ENCODE measurements around the gene SPTBN2.

Gene SPTBN2

DNA sequence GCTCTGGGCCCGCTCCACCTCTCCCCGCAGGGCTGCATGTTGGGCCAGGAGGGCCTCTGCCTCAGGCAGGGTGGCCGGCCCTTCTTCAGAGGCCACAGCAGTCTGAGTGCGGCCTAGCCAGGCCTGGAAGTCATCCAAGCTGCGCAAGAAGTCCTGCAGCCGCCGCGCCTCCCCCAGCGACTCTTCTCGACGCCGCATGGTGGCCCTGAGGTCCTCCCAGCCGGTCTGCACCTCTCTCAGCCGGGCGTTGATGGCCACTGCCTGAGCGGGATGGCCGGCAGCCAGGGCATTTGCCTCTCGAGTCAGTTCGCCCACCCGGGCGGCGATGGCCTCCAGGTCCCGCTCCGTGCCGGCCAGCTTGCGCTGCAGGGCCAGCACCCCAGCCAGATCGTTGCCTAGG is 28.3 kb downstream of the SPTBN2 start:
- no peak for DNase-seq

DNA sequence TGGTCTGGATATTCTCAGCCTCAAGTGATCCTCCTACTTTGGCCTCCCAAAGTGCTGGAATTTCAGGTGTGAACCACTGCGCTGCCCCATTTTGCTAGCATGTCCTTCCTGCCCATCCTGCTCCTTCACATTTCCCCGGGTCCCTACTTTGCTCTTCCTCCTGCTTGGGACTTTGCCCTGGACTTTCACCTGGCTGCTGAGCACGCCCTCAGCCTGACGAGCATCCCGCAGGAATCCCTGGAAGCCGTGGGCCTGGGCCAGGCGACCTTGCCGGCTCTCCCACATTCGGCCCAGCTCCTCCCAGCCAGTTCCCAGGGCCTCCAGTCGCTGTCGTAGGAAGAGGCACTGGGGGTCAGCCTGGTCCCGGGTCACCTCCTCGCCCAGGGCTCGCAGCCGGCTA is 28.7 kb downstream of the SPTBN2 start:
- DNase-seq, result no peak

DNA sequence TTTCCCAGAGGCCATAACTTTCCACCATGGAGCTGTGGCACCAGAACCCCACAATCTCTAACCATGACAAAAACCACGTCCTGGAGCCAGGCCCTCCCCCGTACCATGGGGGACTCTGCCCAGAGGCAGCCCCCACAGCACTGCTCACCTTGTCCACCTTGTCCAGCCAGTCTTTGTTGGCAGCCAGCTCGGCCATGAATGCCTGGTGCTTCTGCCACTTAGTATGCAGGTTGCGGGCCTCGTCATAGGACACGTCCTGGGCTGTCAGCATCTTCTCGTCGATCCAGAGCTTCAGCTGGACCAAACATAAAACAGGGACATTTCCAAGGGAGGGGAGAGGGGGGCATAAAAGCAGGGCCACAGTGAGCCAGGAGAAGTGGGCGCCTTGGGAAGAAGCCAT is 30.5 kb downstream of the SPTBN2 start:
- no peak for DNase-seq

DNA sequence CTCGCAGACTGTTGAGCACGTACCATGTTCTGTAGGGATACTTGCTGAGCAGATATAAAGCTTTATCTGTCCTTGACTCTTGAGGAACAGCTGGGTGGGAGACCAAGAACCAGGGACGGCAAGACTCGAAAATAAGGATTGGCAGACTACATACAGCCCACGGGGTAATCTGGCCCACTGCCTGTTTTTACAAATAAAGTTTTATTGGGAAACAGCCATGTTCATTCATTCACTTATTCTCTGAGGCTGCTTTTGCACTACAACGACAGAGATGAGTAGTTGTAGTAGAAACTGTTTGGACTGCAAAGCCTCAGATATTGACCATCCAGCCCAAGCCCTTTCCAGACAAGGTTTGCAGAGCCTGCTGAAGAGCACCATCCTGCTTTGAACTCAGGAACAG is 31.0 kb downstream of the SPTBN2 start:
- no peak for DNase-seq

DNA sequence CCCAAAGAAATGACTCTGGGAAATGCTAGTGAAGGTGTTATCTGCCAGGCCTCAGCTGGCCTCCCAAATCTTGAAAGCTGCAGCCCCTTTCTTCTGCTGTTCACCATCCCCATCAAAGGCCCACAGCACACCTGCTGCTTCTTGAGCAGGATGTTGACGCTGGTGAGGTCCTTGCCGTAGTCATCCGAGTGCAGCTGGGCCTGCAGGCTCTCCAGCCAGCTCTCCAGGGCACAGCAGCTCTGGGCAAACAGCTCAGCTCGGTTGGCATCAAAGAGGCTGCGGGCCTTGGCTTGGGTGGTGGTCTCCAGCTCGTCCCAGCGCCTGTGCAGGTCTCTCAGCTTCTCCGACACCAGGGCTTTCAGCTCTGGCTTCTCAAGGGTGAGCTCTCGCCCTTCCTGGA is 32.9 kb downstream of the SPTBN2 start:
- no peak for DNase-seq

DNA sequence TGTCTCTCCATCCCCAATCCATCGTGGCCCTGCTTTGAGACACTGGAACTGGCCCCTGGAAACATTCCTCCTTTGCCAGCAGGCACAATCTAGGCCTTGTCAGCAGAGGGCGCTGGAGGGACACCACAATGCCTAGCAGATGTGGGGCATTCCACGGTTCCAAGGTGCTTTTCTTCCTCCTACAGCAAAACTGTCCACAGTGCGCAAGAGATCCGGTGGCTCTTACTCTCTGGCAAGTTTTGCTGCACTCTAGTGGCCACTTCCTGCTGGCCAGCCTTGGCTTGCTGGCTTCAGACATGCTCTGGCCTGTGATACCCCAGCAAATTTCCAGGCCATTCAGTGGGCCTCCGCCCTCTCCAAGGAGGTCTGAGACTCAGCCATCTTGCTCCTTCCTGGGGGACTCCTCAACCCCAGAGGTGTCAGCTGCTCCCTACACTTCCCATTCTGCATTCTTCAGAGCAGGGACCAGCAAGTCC is 34.2 kb downstream of the SPTBN2 start:
- DNase-seq, result peak; percentile 84

DNA sequence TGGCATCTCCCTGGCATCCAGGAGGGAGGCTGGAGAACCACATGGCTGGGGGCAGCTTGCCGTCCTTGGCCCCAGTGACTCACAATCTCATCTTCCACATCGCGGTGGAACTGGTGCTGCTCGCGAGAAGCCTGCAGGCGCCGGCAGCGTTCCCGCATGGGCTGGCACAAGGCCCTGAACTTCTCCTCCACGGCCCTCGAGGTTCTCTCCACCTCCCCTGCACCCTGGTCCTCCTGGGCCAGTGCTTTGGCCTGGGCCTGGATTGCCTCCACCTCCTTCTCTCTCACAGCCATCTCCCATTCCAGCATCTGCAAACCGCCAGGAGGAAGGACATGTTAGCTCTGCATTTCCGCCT is 35.0 kb downstream of the SPTBN2 start:
- DNase-seq, result no peak

DNA sequence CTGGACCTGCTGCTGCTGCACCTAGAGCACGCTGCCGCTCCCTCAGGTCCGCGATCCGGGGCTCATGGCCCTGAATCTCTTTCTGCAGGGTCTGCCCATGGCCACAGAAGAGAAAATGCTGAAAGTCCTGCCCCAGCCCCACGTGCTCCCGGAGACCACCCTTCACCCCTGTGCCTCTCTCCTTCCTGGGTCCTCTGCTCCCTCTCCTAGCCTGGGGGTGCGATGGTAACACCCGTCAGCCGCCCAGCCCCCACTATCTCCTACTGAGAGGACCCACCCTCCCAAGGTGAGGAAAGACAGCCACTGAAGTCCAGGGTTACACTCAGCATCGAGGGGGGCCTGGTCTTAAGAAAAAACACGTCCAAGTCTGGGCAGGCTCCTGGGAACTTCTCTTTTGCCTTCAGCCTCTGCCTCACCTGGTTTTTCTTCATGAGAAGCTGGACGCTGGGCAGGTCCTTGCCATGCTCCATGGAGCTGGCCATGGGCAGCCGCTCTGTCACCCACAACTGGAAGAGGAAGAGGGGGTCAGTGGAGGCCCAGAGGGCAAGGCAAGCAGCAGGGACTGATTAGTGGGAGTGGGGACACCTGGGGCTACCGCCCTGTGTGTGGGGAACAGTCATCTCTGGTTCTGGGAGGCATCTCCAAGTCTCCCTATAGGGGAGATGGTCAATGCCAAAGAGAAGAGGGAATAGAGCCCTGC is 35.5 kb downstream of the SPTBN2 start:
- DNase-seq, result no peak

DNA sequence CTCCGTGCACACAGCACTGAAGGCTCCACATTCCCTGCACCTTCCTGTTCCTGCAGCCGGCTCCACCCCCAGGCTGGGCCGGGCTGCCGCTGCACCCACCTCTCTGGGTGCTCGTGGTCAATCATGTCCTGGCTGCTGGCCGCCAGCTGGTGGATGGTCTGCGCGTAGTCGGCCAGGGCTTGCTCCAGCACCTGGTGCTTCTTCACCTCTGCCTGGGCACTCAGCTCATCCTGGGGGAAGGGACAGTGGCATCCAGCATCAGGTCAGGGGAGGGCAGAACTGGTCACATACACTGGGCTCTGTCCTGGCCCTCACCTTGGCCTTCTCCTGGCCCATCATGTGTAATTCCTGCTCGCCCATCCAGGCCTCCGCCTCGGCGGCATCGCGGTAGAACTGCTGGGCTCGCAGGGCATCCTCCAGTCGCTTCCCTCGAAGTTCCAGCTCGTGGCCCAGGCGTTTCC is 36.1 kb downstream of the SPTBN2 start:
- DNase-seq, result no peak

DNA sequence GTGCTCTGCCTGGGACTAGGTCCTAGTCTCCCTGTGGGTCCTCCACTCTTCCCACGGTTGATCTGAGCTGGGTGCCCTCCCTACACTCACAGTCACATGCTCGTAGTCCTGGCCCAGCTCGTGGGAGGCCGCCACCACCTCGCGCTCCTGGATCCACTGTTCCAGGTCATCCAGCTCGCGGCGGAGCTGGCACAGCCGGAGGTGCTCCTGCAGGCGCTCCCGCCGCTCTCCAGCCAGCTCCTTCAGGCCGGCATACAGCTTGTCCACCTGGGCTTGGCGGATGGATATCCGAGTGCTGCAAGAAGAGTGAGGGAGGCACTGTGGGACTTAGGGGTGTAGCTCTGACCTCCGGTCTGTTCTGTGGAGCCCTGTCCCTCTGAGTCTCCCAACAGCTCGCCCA is 36.6 kb downstream of the SPTBN2 start:
- no peak for DNase-seq

DNA sequence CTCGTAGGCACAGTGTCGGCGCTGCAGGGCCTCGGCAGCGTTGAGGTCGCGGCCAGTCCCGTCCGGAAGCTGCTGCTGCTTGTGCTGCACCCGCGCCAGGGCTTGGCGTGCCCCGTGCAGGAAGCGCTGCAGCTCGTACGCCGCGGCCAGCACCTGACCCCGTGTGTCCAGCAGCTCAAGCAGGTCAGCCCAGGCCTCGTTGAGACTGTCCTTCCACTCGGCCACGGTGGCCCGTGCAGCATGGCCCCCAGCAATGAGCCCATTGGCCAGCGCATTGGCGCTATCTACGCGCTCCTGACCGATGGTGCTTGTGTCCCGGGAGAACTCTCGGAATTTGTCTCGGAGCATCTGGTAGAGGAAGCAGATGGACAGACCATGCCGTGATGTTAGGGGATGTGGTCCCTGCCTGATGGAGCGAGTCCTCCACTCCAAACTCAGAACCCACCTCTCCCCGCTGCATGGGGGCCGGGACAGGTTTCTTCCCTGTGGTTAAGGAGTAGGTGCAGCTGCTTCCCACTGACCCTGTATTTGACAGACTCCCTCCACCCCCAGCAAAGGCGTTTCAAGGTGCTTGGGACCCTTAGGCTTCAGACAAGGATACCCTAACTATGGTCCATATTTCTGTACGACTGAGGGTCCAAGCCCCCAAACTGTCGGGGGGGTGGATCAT is 37.6 kb downstream of the SPTBN2 start:
- no peak for DNase-seq

DNA sequence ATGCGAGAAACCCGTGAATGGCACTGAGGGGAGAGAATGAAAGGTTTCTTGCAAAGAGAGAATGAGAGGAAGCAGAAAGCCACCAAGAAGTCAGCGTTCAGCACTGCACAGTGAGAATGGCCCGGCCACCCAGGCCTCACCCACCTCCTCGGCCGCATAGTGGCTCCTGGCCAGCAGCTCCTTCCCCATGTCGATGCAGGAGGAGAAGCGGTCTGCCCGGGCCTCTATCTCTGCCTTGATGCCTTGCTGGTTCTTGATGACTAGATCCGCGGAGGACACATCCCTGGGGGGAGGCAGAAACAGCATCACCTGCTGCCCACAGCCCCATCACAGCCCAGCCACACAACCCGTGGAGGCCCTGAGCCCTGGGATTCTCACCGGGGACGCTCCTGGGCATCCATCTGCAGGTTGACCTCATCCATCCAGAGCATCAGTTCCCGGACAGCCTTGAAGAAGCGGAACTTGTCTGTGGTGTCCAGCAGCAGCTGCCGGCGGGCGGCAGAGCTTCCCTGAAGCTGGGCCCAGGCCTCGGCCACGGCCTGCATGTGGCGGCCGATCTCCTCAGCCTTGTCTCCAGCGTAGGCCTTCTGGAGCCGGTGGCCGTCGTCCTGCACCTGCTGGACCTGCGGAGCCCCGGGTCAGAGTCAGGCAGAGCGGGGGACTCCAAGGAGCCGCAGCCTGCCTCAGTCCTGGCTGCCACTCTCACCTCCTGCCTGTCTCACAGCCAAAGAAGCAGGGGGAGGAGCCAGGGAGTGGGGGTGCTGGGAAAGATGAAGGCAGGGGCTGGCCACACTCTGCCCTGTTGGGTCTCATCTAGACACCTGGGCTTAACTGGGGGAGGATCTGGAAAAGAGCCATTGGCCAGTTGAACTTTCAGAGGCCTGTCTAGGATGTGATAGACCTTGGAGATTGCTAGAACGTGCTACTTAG is 39.1 kb downstream of the SPTBN2 start:
- DNase-seq, result no peak

DNA sequence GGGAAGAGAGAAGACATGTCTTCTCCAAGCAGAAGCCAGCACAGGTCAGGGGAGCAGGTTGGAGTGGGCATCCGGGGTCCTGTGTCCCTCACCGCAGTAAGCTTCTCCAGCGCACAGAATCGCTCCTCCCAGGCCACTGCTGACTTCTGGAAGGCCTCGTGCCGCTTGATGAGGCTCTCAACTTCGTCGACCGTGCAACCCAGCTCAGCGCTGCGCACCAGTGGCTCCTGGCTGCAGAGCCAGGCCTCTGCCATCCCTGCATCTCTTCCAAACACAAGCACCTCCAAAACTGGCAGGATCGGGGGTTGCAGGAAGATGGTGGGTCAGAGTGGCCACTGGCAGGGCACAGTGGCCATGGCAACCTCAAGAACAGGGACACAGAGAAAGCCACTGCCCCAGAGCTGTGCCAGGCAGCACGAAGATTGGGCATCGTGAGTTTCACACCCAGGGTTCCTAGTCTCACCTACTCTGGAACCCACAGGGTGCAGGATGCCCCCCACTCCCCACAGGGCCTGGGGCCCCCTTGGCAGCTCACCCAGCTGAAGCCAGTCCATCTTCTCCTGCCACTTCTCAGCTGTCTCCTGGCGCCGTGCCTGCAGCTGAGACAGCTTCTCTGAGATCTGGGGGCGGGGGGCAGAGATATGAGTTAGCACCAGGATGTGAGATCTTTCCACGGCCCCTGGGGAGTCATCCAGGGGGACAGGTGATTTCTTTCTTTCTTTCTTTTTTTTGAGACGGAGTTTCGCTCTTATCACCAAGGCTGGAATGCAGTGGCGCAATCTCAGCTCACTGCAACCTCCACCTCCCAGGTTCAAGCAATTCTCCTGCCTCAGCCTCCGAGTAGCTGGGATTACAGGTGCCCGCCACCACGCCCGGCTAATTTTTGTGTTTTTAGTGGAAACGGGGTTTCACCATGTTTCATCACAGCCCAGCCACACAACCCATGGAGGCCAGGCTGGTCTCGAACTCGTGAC is 40.2 kb downstream of the SPTBN2 start:
- no peak for DNase-seq

DNA sequence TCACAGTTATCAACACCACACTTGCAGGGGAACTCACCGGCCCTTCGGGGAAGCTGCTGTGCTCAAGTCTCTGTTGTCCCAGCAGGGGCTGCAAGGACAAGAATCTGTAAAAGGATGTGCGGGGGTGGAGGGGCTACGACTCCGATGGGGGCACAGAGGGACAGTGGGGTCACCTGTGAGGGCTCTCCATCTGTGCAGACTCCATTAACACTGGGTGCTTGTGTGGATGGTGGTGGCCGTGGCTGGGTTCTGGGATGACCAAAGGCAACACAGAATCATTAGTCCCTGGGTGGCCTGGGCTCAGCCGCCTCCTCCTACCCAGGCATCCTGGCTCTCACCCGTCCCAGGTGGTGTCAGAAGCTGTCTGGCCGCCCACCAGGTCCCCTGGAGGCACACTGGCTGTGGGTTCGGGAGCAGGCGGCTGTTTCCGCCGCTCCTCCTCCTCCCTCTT is 41.2 kb downstream of the SPTBN2 start:
- DNase-seq, result no peak

DNA sequence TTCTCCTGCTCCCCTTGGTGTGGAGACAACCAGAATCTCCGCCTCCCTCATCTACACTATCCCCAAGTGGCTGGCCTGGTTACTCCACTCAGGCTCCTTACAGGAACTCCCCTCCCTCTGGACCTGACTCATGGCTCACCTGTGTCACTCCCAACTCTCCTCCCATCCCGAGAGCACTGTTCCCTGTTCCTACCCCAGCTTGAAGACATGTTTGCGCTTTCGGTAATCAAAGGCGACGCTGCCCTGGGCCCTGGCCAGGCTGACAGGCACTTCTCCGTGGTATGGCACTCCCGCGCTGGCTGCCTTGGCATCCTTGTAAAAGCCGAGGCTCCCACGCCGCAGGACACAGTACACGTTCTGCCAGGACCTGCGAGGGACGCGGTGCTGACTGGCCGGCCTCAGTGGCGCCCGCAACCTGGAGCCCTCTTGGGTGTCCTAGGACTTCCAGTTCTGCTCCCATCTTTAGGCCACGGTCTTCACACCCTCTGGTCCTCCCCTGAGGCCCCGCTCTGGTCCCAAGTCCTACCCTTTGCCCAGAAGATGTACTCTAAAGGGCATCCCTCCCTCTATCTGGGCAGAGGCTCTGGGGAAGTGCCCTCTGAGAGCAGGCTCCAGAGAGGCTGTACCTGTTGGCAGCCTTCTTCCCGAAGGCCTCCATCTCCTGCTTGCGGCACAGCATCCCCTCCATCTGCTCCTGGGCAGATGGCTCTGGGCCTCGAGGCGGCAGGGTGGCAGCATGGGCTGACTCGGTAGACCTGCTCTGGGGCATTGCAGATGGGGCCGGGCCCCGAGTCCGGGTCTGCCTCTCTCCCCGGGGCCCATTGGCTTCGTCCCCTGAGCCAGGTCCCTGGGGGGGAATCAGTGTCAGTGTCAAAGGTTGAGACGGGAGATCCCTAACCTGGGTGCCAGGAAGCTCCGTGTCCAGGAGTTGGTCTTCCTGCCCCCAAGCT is 41.9 kb downstream of the SPTBN2 start:
- no peak for DNase-seq

DNA sequence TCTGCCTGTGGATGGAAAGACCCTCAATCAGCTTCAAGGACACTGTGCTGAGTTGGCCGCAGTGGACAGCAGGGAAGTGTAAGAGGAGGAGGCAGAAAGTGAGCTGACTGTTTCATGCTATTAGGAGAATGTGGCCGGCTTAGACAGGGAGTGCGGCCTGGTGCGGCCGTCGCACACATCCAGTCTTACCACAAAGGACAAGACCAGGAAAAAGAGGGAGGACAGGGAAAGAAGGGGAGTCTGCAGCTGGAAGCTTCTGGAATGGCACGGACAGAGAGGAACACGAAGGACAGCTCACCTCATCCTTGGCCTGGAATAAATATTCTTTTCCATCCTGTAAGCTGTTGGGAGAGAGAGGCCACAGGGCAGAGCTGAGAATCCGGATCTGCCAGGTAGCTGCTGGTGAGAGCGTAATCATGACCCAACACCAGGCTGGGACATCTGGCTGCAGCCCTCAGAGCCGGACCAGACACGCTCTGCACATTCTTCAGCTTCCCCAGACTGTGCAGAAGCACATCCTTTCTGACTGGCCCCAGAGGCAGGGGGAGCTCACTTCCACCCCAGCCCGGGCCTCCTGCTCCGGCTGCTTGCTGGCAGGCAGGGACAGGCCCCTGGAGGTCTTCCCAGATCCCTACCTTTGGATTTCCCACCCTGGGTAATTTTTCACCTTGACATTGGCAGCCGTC is 42.8 kb downstream of the SPTBN2 start:
- DNase-seq, result no peak

DNA sequence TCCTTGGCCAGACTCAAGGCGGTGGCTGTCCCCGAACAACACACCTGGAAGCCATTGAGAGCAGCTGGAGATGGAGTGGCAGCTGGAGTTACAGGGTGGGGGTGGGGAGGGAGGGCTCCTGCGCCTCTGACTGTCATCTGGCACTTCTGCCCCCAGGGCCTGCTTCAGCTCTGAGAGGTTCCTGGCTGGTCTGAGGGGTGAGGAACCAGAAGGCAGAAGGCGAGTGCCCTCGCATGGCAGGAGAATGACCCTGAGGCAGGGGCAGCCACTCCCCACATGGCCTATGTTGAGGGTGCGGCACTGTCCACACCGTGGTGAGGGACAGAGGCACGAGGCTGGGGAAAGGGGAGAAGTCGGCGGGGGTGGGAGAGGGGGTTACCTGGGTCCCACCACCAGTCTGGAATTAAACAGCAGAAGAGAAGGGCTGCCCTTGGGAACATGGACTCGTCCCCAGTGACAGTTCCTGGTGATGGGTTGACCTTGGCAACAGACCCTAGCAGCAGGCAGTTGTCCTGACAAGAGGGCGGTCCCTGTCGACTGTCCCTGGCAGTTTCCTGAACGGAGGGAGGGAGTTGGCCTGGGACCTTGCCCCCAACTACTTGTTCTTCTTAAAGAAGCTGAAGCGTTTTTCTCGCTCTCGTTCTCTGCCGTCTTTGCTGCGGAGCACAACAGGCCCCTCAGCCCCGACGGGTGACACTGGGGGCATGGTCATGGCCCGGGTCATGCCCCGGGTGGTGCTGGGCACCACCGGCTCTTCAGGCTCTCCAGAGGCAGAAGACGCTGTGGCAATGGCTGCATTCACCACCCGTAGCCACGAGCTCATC is 43.5 kb downstream of the SPTBN2 start:
- no peak for DNase-seq

DNA sequence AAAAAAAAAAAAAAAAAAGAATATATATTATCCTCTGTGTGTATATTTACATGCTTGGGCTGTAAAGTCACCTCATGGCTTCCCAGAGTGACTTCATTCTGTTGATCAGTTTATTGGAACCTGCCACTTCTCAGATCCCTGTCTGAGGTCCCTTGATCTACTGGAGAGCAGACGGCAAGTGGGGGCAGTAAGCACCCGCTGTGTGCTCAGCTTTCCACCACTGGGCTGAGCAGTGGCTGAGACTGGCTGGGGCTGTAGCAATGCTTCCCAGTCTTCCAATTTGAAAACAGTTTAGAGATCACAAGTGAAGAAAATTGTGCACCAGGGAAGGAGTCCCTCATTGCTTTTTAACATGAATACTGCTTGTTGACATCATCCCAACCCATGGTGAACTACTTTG is 44.4 kb downstream of the SPTBN2 start:
- no peak for DNase-seq

DNA sequence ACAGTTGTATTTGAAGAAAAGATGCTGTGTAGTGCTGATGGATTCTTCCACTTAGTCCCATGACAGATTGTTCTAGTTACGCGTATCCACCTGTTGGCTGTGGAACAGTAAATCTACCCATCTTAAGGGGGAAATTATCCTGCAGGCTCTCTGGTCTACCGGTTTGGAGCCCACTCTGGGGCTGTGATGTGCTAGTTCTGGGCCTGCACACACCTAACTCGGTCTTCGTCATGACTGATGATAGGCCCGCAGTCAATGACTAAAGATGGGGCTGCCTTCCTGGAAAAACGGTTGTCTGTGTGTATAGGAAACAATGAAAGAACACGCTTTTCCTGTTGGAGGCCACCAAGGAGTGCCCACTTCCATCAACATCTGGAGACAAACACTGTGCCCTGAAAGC is 45.1 kb downstream of the SPTBN2 start:
- DNase-seq, result no peak
